ENCODE measurements around the gene LENG9.

Gene LENG9

DNA sequence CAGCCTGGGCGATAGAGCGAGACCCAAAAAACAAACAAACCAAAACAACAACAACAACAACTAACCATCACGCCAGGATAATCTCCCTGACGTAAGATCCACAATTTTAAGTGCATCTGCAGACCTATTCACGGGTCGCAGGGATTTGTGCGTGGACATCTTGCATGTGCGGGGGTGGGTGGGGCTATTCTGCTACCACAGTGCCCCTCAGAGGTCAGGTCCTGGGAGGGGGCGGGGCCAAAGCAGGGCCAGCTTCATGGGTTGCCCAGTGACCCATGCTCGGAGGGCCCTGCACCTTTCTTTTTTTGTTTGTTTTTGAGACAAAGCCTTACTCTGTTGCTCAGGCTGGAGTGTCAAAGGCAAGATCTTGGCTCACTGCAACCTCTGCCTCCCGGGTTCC, 12.1 kb upstream of the LENG9 start:
- H4K8ac ChIP-seq (ENCODE audit: low read depth, low read length) = no peak overlapping the region
- no peak overlapping the region for H3K23ac ChIP-seq (ENCODE audit: low read length)
- no peak overlapping the region for H3K9ac ChIP-seq (ENCODE audit: low read length)
- H3K18ac ChIP-seq (ENCODE audit: low read length) = no peak overlapping the region
- H3K36me3 ChIP-seq (ENCODE audit: control insufficient read depth, insufficient read depth, low read length) = no peaks in the 10 kb centered on the region
- no peak overlapping the region for H3K4ac ChIP-seq (ENCODE audit: low read depth, low read length)
- no peak overlapping the region for H2BK120ac ChIP-seq (ENCODE audit: low read depth, low read length)
- no CpG with 5 or more reads among the region's 11 CpGs for WGBS (ENCODE audit: extremely low coverage, insufficient coverage, low lambda C conversion rate)
- no peaks in the 10 kb centered on the region for H3K4me1 ChIP-seq (ENCODE audit: control insufficient read depth, low read depth, low read length)
- no peak for DNase-seq
- H3K27me3 ChIP-seq (ENCODE audit: insufficient read depth, low read length, poor library complexity) = peaks cover 8% of the 10 kb centered on the region
- H3K27ac ChIP-seq (ENCODE audit: low read depth, low read length) = no peak overlapping the region
- H3K79me2 ChIP-seq (ENCODE audit: control insufficient read depth, insufficient read depth, low read length) = no peaks in the 10 kb centered on the region
- no peak overlapping the region for H3K4me2 ChIP-seq (ENCODE audit: low read length)
- H2BK15ac ChIP-seq (replicated peaks; ENCODE audit: low read depth) = no peak overlapping the region
- no peak overlapping the region for H2BK5ac ChIP-seq (ENCODE audit: low read length)
- no peak overlapping the region for H3K4me3 ChIP-seq (ENCODE audit: low read length)
- H4K5ac ChIP-seq (ENCODE audit: low read length) = no peak overlapping the region
- H2AK5ac ChIP-seq (ENCODE audit: low read length) = no peak overlapping the region
- H3K79me1 ChIP-seq (ENCODE audit: low read length) = no peaks in the 10 kb centered on the region
- no peak overlapping the region for H3K56ac ChIP-seq (ENCODE audit: low read length)

DNA sequence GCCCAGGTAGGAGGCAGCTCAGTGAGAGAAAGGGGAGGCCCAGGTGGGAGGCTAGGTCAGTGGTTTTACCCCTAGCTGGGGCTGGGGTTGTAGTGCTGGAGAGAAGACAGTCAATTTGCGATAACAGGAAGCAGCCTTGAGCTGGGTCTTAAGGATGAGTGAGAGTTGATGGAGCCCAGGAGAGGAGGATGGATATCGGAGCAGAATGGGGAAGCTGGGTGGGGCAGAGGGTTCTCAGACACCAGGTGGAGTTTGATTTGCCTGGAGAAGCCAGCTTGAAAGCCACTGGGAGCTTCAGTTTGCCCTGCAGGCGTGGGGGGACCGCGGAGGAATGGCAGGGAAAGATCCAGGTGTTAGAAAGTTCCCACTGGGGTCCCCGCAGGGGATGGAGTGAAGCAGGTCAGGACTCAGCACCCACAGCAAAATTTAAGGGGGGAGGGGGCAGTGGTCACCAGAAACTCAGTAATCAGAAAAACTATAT, 10.4 kb upstream of the LENG9 start:
- Histone ChIP-seq H3K9ac (ENCODE audit: low read length) (no peak overlapping the region), H4K5ac (ENCODE audit: low read length) (no peak overlapping the region), H3K4ac (ENCODE audit: low read depth, low read length) (no peak overlapping the region), H3K36me3 (ENCODE audit: control insufficient read depth, insufficient read depth, low read length) (no peaks in the 10 kb centered on the region), H3K23ac (ENCODE audit: low read length) (no peak overlapping the region), H2BK5ac (ENCODE audit: low read length) (no peak overlapping the region), H2BK15ac (replicated peaks; ENCODE audit: low read depth) (no peak overlapping the region), H4K8ac (ENCODE audit: low read depth, low read length) (no peak overlapping the region), H3K27me3 (ENCODE audit: insufficient read depth, low read length, poor library complexity) (peaks cover 12% of the 10 kb centered on the region), H3K56ac (ENCODE audit: low read length) (no peak overlapping the region), H3K79me1 (ENCODE audit: low read length) (no peaks in the 10 kb centered on the region), H2BK120ac (ENCODE audit: low read depth, low read length) (no peak overlapping the region), H2AK5ac (ENCODE audit: low read length) (no peak overlapping the region), H3K27ac (ENCODE audit: low read depth, low read length) (no peak overlapping the region), H3K4me3 (ENCODE audit: low read length) (no peak overlapping the region), H3K18ac (ENCODE audit: low read length) (no peak overlapping the region), H3K79me2 (ENCODE audit: control insufficient read depth, insufficient read depth, low read length) (no peaks in the 10 kb centered on the region), H3K4me2 (ENCODE audit: low read length) (no peak overlapping the region), H3K4me1 (ENCODE audit: control insufficient read depth, low read depth, low read length) (no peaks in the 10 kb centered on the region)
- no peak for DNase-seq
- no CpG with 5 or more reads among the region's 6 CpGs for WGBS (ENCODE audit: extremely low coverage, insufficient coverage, low lambda C conversion rate)

DNA sequence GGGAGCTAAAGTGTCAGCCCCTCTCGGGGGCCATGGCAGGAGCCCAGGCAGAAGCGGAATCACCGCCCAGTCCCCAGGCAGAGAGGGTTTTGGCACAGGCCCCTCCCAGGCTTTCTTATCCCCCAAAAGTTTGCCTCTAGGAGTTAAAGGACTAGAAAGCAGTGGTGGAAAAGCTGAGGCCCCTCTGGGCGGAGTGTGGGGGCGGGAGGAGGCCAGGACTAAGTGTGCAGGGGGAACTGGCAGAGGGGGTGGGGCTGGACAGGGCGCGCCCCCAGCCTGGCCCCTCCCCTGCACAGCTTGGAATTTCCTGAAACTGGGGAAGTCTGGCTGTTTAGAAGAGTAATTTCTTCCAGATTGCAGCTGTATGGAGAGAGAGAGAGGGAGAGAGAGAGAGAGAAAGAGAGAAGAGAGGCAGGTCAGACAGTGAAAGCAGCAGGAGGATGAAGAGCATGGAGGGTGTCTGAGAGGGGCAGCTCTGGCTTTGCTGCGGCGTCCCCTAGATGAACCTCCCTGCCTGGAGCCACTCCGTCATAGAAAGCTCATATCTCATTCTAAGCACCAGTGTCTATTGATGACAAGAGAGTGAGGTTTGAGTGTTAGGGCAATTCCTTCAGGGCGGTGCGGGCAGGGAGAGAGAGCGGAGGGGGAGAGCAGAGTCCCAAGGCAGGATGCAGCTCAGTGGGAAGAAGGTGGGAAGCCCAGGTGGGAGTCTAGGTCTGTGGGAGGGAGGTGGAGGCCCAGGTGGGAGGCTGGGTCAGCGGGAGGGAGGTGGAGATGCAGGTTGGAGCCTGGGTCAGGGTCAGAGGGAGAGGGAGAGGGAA, 9.7 kb upstream of the LENG9 start, which contains the start of gene CDC42EP5:
Gene CDC42EP5, minus strand, starts transcription at position 226 of the 821 bp plus-strand sequence. CDS start 7,749 bp downstream, outside the sequence.
- WGBS (ENCODE audit: extremely low coverage, insufficient coverage, low lambda C conversion rate) = no CpG with 5 or more reads among the region's 14 CpGs
- Histone ChIP-seq H3K36me3 (ENCODE audit: control insufficient read depth, insufficient read depth, low read length) (no peaks in the 10 kb centered on the region), H2BK15ac (replicated peaks; ENCODE audit: low read depth) (no peak within 1 kb of the TSS), H3K9ac (ENCODE audit: low read length) (peak within 1 kb of the TSS; percentile 19), H3K56ac (ENCODE audit: low read length) (no peak within 1 kb of the TSS), H3K27ac (ENCODE audit: low read depth, low read length) (no peak within 1 kb of the TSS), H3K23ac (ENCODE audit: low read length) (no peak within 1 kb of the TSS), H3K4ac (ENCODE audit: low read depth, low read length) (no peak within 1 kb of the TSS), H3K79me2 (ENCODE audit: control insufficient read depth, insufficient read depth, low read length) (no peaks in the 10 kb centered on the region), H2BK120ac (ENCODE audit: low read depth, low read length) (no peak within 1 kb of the TSS), H2AK5ac (ENCODE audit: low read length) (no peak within 1 kb of the TSS), H4K8ac (ENCODE audit: low read depth, low read length) (no peak within 1 kb of the TSS), H3K4me1 (ENCODE audit: control insufficient read depth, low read depth, low read length) (no peaks in the 10 kb centered on the region), H3K18ac (ENCODE audit: low read length) (no peak within 1 kb of the TSS), H2BK5ac (ENCODE audit: low read length) (no peak within 1 kb of the TSS), H3K4me3 (ENCODE audit: low read length) (no peak within 1 kb of the TSS), H4K5ac (ENCODE audit: low read length) (no peak within 1 kb of the TSS), H3K4me2 (ENCODE audit: low read length) (no peak within 1 kb of the TSS), H3K27me3 (ENCODE audit: insufficient read depth, low read length, poor library complexity) (peaks cover 12% of the 10 kb centered on the region), H3K79me1 (ENCODE audit: low read length) (no peaks in the 10 kb centered on the region)
- DNase-seq = no peak

- DNase-seq = no peak
- H4K5ac ChIP-seq (ENCODE audit: low read length) = no peak overlapping the region
- no peak overlapping the region for H2AK5ac ChIP-seq (ENCODE audit: low read length)
- no peaks in the 10 kb centered on the region for H3K36me3 ChIP-seq (ENCODE audit: control insufficient read depth, insufficient read depth, low read length)
- no peak overlapping the region for H2BK5ac ChIP-seq (ENCODE audit: low read length)
- peak overlapping the region; percentile 54 for H3K9ac ChIP-seq (ENCODE audit: low read length)
- H3K23ac ChIP-seq (ENCODE audit: low read length) = no peak overlapping the region
- WGBS (ENCODE audit: extremely low coverage, insufficient coverage, low lambda C conversion rate) = no CpG with 5 or more reads among the region's 60 CpGs
- no peak overlapping the region for H2BK120ac ChIP-seq (ENCODE audit: low read depth, low read length)
- peak overlapping the region; percentile 20 for H3K4me2 ChIP-seq (ENCODE audit: low read length)
- H3K4ac ChIP-seq (ENCODE audit: low read depth, low read length) = peak overlapping the region; percentile 56
- no peak overlapping the region for H3K27ac ChIP-seq (ENCODE audit: low read depth, low read length)
- no peaks in the 10 kb centered on the region for H3K79me2 ChIP-seq (ENCODE audit: control insufficient read depth, insufficient read depth, low read length)
- no peak overlapping the region for H3K4me3 ChIP-seq (ENCODE audit: low read length)
- H3K56ac ChIP-seq (ENCODE audit: low read length) = peak overlapping the region; percentile 60
- no peaks in the 10 kb centered on the region for H3K4me1 ChIP-seq (ENCODE audit: control insufficient read depth, low read depth, low read length)
- peaks cover 12% of the 10 kb centered on the region for H3K27me3 ChIP-seq (ENCODE audit: insufficient read depth, low read length, poor library complexity)
- no peaks in the 10 kb centered on the region for H3K79me1 ChIP-seq (ENCODE audit: low read length)
- H2BK15ac ChIP-seq (replicated peaks; ENCODE audit: low read depth) = no peak overlapping the region
- no peak overlapping the region for H4K8ac ChIP-seq (ENCODE audit: low read depth, low read length)
- peak overlapping the region; percentile 18 for H3K18ac ChIP-seq (ENCODE audit: low read length)
These were observed 7.6 kb upstream of the LENG9 start for GRCh38 chr19:54470991-54471782.

DNA sequence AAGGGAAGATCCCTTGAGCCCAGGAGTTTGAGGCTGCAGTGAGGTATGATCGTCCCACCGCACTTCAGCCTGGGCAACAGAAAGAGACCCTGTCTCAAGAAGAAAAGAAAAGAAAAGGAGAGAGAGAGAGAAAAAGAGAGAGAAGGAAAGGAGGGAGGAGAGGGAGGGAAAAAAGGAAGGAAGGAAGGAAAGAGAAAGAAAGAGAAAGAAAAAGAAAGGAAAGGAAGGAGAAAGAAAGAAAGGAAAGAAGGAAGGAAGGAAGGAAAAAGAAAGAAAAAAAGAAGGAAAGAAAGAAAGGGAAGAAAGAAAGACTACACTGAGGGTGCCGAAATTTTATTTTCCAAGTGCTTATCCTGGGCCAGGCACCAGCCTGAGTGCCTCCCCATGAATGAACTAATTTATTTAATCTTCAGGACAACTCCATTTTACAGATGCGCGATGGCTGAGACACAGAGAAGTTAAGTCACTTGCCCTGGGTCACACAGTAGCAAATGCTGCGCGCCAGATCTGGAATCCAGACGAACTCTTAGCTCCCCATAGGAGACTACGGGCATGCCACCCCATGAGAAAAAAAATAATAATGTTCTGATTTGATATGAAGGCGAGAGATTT, 6.8 kb upstream of the LENG9 start:
- H3K56ac ChIP-seq (ENCODE audit: low read length) = peak overlapping the region; percentile 60
- no peak overlapping the region for H3K4me3 ChIP-seq (ENCODE audit: low read length)
- H3K4me2 ChIP-seq (ENCODE audit: low read length) = no peak overlapping the region
- H3K23ac ChIP-seq (ENCODE audit: low read length) = no peak overlapping the region
- no CpG with 5 or more reads among the region's 10 CpGs for WGBS (ENCODE audit: extremely low coverage, insufficient coverage, low lambda C conversion rate)
- no peaks in the 10 kb centered on the region for H3K4me1 ChIP-seq (ENCODE audit: control insufficient read depth, low read depth, low read length)
- no peak overlapping the region for H3K4ac ChIP-seq (ENCODE audit: low read depth, low read length)
- H3K36me3 ChIP-seq (ENCODE audit: control insufficient read depth, insufficient read depth, low read length) = no peaks in the 10 kb centered on the region
- no peak overlapping the region for H2BK120ac ChIP-seq (ENCODE audit: low read depth, low read length)
- no peak overlapping the region for H3K27ac ChIP-seq (ENCODE audit: low read depth, low read length)
- no peaks in the 10 kb centered on the region for H3K79me1 ChIP-seq (ENCODE audit: low read length)
- no peak overlapping the region for H2BK5ac ChIP-seq (ENCODE audit: low read length)
- H4K8ac ChIP-seq (ENCODE audit: low read depth, low read length) = no peak overlapping the region
- H3K79me2 ChIP-seq (ENCODE audit: control insufficient read depth, insufficient read depth, low read length) = no peaks in the 10 kb centered on the region
- no peak overlapping the region for H3K18ac ChIP-seq (ENCODE audit: low read length)
- H3K27me3 ChIP-seq (ENCODE audit: insufficient read depth, low read length, poor library complexity) = peaks cover 12% of the 10 kb centered on the region
- H2BK15ac ChIP-seq (replicated peaks; ENCODE audit: low read depth) = no peak overlapping the region
- H4K5ac ChIP-seq (ENCODE audit: low read length) = no peak overlapping the region
- no peak for DNase-seq
- no peak overlapping the region for H3K9ac ChIP-seq (ENCODE audit: low read length)
- H2AK5ac ChIP-seq (ENCODE audit: low read length) = no peak overlapping the region

Data from mesendoderm (in vitro differentiated cells).